Measurements from ENCODE around the gene RPS24.
A peak's percentile ranks its signal among the peaks of the same experiment; 100 is the strongest.
"Not testable (repeated sequence)": the region's sequence is repeated elsewhere in the genome, so short reads cannot be mapped to it uniquely, and the experiment has no call there.

Gene RPS24

GRCh38 chr10:78033637-78034470 is at the start of gene RPS24:
TSS of gene RPS24 (plus strand) at chr10:78033863. CDS start at chr10:78033902, 39 bp downstream.
- DNase-seq (ENCODE audit: low read depth): peak; percentile 85

- no peak for DNase-seq (ENCODE audit: low read depth)
Measured at GRCh38 chr10:77984986-77985385, 48.7 kb upstream of the RPS24 start.

GRCh38 chr10:77987671-77988255 is 45.9 kb upstream of the RPS24 start:
- no peak for DNase-seq (ENCODE audit: low read depth)

GRCh38 chr10:77989081-77989724 is 44.5 kb upstream of the RPS24 start:
- no peak for DNase-seq (ENCODE audit: low read depth)

GRCh38 chr10:77993620-77994019 is 40.0 kb upstream of the RPS24 start:
- DNase-seq (ENCODE audit: low read depth): no peak

- DNase-seq (ENCODE audit: low read depth): not testable (repeated sequence)
Measured at GRCh38 chr10:77998780-77999179, 34.9 kb upstream of the RPS24 start.

GRCh38 chr10:78000206-78000605 is 33.5 kb upstream of the RPS24 start:
- DNase-seq (ENCODE audit: low read depth): no peak

GRCh38 chr10:78000956-78001472 is 32.6 kb upstream of the RPS24 start:
- no peak for DNase-seq (ENCODE audit: low read depth)

GRCh38 chr10:78002541-78003288 is 30.9 kb upstream of the RPS24 start:
- DNase-seq (ENCODE audit: low read depth): no peak

GRCh38 chr10:78004215-78005026 is 29.2 kb upstream of the RPS24 start:
- no peak for DNase-seq (ENCODE audit: low read depth)

GRCh38 chr10:78007172-78007571 is 26.5 kb upstream of the RPS24 start:
- no peak for DNase-seq (ENCODE audit: low read depth)

GRCh38 chr10:78009662-78010061 is 24.0 kb upstream of the RPS24 start:
- DNase-seq (ENCODE audit: low read depth): no peak

- no peak for DNase-seq (ENCODE audit: low read depth)
Measured at GRCh38 chr10:78010278-78010677, 23.4 kb upstream of the RPS24 start.

- no peak for DNase-seq (ENCODE audit: low read depth)
Measured at GRCh38 chr10:78011065-78011464, 22.6 kb upstream of the RPS24 start.

- DNase-seq (ENCODE audit: low read depth): no peak
Measured at GRCh38 chr10:78013564-78013963, 20.1 kb upstream of the RPS24 start.

GRCh38 chr10:78015546-78015945 is 18.1 kb upstream of the RPS24 start:
- no peak for DNase-seq (ENCODE audit: low read depth)

GRCh38 chr10:78017856-78018255 is 15.8 kb upstream of the RPS24 start:
- no peak for DNase-seq (ENCODE audit: low read depth)

- no peak for DNase-seq (ENCODE audit: low read depth)
Measured at GRCh38 chr10:78019264-78019663, 14.4 kb upstream of the RPS24 start.

- no peak for DNase-seq (ENCODE audit: low read depth)
Measured at GRCh38 chr10:78021201-78021600, 12.5 kb upstream of the RPS24 start.

- no peak for DNase-seq (ENCODE audit: low read depth)
Measured at GRCh38 chr10:78023741-78024140, 9.9 kb upstream of the RPS24 start.

GRCh38 chr10:78025685-78026364 is 7.8 kb upstream of the RPS24 start:
- peak; percentile 79 for DNase-seq (ENCODE audit: low read depth)
